RWPE1 (cell line): ENCODE measurements around the gene ZNF184.

Experiments
- CTCF ChIA-PET: fragments of 350-600 bp; sonication (Branson Sonifier 250); formaldehyde crosslinking; extraction: SDS; loops from one replicate; lab custom pipeline; 2021; lab: Yijun Ruan, JAX
- POLR2A ChIA-PET: fragments of 400-600 bp; formaldehyde crosslinking; extraction: SDS; loops from one replicate; lab custom pipeline; 2020; ENCODE audit warnings: antibody characterized with exemption; ENCODE audit not compliant: low non-redundant PET; lab: Yijun Ruan, JAX
- DNase-seq: peaks from one replicate; pipeline ENCODE4 v3.0.0; 2012; ENCODE audit warnings: low spot score
- H3K27ac ChIP-seq: fragments of 450-650 bp; 2 replicates; pipeline ENCODE4 v1.5.1; 2017
- TF ChIP-seq, protein P1 (sequence below): fragments of 450-650 bp; conservative IDR thresholded peaks from 2 replicates; pipeline ENCODE4 v1.5.1; 2017; ENCODE audit warnings: low read depth, mild to moderate bottlenecking

Gene ZNF184

DNA sequence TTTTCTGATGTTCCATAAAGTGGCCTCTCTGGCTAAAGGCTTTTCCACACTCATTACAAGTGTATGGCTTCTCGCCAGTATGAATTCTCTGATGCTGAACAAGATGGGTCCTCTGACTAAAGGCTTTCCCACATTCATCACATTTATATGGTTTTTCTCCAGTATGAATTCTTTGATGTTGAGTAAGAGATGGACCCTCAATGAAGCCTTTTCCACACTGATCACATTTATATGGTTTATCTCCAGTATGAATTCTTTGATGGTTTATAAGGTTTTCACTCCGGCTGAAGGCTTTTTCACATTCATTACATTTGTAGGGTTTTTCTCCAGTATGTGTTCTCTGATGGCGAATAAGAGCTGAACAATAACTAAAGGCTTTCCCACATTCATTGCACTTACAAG, 20.4 kb downstream of the ZNF184 start:
- TF ChIP-seq, protein P1, sequence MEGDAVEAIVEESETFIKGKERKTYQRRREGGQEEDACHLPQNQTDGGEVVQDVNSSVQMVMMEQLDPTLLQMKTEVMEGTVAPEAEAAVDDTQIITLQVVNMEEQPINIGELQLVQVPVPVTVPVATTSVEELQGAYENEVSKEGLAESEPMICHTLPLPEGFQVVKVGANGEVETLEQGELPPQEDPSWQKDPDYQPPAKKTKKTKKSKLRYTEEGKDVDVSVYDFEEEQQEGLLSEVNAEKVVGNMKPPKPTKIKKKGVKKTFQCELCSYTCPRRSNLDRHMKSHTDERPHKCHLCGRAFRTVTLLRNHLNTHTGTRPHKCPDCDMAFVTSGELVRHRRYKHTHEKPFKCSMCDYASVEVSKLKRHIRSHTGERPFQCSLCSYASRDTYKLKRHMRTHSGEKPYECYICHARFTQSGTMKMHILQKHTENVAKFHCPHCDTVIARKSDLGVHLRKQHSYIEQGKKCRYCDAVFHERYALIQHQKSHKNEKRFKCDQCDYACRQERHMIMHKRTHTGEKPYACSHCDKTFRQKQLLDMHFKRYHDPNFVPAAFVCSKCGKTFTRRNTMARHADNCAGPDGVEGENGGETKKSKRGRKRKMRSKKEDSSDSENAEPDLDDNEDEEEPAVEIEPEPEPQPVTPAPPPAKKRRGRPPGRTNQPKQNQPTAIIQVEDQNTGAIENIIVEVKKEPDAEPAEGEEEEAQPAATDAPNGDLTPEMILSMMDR = no peak
- ChIA-PET POLR2A (no interaction called here), CTCF (no interaction called here)
- H3K27ac ChIP-seq = no peak overlapping the region
- DNase-seq = no peak

DNA sequence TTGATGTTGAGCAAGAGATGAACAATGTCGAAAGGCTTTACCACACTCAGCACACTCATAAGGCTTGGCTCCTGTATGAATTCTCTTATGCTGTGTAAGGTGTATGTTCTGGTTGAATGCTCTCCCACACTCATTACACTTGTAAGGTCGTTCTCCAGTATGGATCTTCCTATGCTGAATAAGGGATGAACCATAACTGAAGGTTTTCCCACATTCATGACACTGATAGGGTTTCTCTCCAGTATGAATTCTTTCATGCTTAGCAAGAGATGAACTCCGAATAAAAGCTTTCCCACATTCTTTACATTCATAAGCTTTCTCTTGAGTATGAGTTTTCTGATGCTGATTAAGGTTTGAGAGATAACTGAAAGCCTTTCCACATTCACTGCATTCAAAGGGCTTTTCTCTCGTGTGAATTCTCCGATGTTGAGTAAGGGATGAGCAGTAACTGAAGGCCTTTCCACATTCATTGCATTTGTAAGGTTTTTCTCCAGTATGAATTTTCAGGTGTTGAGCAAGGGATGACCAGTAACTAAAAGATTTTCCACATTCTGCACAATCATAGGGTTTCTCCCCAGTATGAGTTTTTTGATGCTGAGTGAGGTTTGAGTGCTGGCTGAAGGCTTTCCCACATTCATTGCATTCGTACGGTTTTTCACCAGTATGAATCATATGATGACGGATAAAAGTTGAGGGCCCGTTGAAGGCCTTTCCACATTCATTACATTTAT, 21.1 kb downstream of the ZNF184 start:
- CTCF ChIA-PET = no interaction called here
- TF ChIP-seq, protein P1 = no peak
- POLR2A ChIA-PET = no interaction called here
- no peak overlapping the region for H3K27ac ChIP-seq
- DNase-seq = no peak

DNA sequence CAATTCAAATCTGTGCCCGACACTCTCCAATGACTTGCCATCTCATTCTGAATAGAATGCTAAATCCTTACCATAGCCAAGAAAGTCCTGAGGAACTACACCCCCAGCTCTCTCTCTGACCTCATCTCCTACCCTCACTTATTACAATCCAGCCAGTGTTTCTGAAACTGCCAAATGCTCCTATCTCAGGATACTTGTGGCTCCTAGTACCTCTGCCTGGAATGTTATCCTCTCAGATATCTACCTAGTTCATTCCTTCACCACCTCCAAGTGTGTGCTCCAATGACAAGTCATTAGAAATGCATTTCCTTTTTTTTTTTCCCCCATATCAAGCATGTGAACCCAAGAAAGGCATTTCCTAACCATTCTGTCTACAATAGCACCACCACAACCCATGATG, 24.4 kb downstream of the ZNF184 start:
- no peak for DNase-seq
- ChIA-PET POLR2A (no interaction called here), CTCF (no interaction called here)
- H3K27ac ChIP-seq = no peak overlapping the region
- TF ChIP-seq, protein P1 = no peak

DNA sequence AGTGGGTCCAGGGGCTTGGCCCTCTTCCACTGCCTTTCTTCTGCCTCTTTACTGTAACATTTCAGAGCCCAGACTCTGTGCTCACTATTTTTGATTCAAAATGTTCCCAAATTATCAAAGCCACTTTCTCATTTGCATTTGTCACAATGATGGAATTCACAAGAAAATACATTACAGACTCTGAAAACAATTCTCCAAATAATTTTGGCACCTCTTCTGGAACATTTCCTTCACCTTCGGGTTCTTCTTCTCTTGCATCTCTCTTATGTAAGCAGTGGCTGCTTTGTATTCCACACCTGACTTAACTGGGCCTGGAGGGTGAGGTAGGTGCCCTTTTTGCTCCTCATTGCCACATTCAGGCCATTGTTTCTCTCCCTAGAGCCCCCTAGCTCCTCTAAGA, 30.0 kb downstream of the ZNF184 start:
- TF ChIP-seq, protein P1 = no peak
- POLR2A ChIA-PET = no interaction called here
- no peak for DNase-seq
- no peak overlapping the region for H3K27ac ChIP-seq
- CTCF ChIA-PET = no interaction called here

DNA sequence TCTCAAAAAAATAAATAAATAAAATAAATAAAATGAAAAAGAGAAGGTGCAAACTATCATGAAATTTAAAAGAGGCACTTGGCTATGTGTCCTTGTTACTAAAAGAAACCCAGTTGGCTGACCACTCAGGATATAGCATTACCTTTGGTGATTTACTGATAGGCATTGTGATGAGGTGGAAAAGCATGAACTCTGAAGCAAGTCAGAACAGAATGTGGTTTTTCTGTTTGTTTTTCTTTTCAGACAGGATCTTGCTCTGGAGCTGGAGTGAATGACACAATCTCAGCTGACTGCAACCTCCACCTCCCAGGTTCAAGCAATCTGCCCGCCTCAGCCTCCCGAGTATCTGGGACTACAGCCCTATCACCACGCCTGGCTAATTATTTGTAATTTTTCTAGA, 31.9 kb downstream of the ZNF184 start:
- ChIA-PET POLR2A (no interaction called here), CTCF (no interaction called here)
- no peak overlapping the region for H3K27ac ChIP-seq
- DNase-seq = no peak
- TF ChIP-seq, protein P1 = no peak

DNA sequence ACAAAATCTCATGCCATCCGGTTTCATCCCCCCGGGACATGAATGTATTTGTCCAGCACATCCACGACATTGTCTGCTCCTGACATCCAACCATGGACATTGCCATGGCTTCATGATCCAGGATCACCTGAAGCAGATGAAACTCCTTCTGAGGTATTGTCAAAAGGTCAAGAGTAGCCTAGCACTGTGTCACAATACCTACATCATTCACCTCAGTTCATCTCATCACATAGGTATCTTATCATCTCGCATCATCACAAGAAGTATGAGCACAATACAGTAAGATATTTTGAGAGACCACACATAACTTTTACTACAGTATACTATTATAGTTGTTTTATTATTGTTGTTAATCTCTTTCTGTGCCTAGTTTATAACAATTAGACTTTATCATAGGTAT, 33.5 kb downstream of the ZNF184 start:
- DNase-seq = no peak
- no peak overlapping the region for H3K27ac ChIP-seq
- ChIA-PET POLR2A (no interaction called here), CTCF (no interaction called here)
- TF ChIP-seq, protein P1 = no peak
